ENCODE results near the gene CASR.

CASR gene

DNA sequence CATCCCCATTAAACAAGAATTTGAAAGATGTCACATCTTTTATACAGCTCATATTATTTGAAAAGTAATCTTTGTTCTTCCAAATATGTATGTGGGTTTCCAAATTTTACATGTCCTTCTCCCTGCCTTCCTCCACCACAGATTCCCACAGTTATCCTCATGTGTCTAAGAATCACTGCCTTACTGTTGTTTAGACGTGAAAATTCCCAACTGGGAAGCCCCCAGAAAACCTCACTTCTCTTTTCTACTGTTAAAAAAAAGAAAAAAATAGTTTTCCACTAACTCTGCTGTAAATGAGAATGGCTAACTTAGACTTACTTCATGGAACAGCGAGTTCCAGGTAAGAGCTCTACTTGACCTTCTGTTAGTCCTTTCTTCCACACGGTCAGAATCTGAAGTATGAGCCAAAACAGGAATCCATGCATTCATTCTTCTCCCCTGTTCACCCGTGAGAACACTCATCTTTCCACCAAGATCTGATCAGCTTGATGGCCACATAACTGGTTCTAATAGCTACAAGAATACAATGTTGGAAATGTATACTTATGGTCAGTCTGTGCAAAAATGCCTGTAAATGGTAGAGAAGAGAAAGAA, 123.7 kb downstream of the CASR start:
- FAIRE-seq, result no peak

DNA sequence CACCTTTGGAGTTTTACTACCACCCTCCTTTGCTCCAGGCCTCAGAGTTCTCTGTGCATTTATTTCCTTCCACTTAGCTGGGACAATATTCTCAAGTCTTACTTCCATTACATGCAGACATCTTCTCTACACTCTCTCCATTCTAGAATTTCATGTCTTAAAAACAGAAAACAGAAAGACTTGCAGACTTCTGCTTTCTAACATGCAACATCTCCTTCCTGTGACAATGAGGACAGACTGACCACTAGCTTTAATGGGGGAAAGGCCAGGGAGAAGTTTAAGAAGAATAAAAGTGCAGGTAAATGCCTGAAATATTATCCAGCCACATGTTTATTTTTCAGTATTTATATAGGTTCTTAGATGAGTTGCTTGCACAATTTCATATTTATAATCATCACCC, 124.5 kb downstream of the CASR start:
- FAIRE-seq, result no peak

GRCh38 chr3:122310361-122310760, 126.9 kb downstream of the CASR start:
- no peak for FAIRE-seq

DNA sequence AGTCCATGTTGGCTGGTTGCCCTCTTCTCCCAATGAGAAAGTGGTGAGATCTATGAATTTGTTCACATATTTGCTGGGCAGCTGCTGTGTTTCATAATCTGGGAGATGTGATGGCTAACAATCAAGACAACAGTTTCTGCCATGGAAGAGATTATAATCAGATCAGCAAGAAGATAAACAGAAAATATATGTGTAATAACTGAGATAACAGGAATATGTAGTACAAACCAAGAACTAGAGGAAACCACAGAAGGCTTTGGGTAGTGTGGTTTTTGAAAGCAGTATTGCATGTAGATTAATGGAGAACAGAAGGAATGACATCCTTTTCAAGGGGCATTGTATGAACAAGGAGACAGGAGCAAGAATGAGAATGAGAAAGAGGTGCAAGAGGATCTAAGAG, 129.4 kb downstream of the CASR start:
- no peak for FAIRE-seq

DNA sequence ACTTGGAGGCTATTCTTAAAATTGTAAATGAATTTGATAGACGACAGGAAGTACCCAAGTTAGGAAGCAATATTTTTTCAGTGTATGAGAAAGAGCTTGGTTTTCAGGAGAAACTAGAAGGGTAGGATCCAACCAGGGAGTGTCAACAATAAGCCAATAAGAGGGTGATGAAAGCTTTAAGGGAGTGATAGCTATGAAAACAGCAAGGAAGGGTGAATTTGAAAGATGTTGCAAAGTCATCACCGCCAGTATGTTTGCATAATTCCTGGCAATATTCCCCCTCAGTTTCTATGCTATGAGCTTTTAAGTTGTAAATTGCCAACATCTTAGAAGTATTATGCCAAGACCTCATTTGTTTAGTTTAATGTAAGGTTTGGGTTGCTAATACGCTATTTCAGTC, 129.8 kb downstream of the CASR start:
- no peak for FAIRE-seq

- FAIRE-seq, result no peak
These were observed 130.9 kb downstream of the CASR start for GRCh38 chr3:122314228-122314876.

GRCh38 chr3:122315619-122316018, 132.2 kb downstream of the CASR start:
- FAIRE-seq, result no peak

DNA sequence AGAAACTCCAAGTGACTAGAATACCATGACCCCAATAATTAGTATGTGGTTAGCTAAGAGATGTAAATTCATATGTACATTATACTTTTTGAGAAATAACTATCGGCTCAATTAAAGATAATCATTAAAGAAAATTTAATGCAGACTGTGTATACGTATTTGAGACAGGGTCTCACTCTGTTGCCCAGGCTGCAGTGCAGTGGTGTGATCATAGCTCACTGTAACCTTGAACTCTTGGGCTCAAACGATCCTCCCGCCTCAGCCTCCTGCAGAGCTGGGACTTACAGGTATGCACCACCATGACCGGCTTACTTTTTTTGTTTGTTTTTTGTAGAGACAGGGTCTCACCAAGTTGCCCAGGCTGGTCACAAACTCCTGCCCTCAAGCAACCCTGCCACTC, 132.9 kb downstream of the CASR start:
- no peak for FAIRE-seq

DNA sequence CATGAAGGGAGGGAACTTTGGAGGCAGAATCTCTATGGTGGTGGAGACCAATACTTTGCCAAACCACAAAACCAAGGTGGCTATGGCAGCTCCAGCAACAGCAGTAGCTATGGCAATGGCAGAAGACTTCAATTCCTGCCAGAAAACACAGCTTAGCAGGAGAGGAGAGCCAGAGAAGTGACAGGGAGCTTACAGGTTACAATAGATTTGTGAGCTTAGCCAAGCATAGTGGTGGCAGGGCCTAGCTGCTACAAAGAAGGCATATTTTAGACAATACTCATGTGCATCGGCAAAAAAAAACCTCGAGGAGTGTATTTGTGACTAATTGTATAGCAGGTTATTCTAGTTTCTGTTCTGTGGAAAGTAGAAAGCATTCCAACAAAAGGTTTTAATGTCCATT, 135.2 kb downstream of the CASR start:
- no peak for FAIRE-seq

DNA sequence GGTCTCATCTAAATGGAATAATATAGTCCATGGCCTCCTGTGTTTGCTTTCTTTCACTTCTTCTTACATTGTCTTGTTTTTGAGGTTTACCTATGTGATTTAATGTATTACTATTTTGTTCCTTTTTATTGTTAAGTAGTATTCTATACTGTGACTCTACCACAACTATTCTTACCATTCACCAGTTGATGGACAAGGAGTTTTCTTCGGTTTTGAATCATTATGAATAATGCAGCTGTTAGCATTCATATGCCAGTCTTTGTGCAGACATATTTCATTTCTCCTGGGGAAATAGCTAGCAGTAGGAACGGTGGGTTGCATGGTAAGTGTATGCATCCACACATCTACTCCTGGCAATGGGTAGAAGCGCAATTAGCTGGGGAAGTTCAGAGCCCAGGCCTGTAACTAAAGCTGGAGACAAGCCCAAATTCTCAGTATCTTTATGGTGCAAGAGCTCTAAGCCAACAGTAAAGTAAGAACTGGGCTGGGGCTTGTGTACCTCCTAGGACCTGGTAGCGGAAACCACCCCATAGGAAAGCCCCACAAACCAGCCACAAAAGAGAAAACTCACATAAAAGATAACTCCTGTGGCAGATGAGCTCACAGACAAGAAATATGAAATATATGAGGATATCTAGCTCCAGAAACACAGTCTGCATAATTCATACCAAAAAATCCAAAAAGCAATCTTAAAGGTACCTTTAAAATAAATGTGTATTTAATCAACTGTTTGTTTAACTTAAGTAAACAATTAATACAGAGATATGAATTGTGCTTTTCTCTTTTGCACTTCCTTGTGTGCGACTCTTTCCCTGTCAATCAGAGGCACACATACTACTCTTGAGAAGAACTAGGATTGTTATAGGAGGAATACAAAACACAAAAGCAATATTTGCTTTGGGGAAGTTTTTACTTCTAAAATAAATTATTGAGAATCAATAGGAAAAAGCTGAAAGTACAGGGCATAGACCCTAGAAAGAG, 138.9 kb downstream of the CASR start:
- FAIRE-seq, result no peak

DNA sequence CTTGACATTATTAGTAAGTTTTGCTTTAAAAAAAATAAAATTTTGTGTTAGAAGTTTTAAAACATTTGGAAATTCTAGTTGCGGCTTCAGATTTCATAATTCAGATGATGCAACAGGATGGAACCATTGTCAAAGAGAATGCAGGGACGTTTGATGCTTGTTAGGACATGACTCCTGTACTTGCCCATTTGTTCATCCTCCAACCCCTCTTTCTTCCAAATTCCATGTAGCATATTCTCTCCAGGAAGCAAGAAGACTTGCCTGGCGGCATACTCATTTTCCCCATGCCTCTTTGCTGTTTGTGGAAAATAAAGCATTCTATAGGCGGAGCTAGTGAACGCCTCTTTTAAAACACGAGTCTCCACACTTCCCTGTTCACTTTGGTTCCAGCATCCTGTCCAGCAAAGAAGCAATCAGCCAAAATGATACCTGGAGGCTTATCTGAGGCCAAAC, 141.4 kb downstream of the CASR start, which contains the start of gene CSTA:
Gene CSTA (plus strand): TSS at position 378 of the 453 bp plus-strand sequence. CDS start 45 bp downstream, at position 423.
- no peak for FAIRE-seq

- FAIRE-seq, result no peak
These were observed 142.3 kb downstream of the CASR start for GRCh38 chr3:122325769-122326168.

DNA sequence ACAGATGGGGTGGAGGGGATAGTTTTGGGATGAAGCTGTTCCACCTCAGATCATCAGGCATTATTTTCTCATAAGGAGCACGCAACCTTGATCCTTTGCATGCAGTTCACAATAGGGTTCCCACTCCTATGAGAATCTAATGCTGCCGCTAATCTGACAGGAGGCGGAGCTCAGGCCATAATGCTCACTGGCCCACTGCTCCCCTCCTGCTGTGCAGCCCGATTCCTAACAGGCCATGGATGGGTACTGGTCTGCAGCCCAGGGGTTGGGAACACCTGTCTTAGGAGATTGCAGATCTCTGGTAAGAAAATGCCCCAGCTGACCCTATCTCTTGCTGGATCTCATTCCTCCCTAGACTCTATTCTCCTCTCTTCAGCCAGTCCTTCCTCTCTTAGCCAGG, 148.4 kb downstream of the CASR start:
- no peak for FAIRE-seq

DNA sequence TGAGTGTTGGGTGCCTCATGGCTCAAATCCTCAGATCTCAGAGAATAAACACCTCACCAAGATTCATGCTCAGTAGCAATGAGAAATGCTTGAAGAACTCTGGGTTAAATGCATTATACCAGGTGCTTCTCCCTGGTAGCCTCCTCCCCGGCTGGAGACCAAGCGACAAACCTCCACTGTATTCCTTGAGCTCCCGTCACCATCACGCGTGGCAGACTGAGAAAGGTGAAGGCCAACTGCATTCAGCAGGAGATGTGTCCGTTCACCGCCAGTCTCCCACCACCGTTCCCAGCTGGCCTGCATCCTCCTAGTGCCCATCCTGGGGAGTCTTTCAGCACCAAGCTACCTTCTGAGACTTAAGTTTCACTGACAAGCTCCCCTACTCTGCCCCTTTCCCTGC, 149.1 kb downstream of the CASR start:
- no peak for FAIRE-seq

Measured in islet of Langerhans (tissue), 1 donor.